ENCODE data around the gene INPP5A. TPM values are rescaled to one million over a fixed set of nuclear protein-coding genes. Genes with fewer than 3 reads are reported as not detected.

INPP5A gene
- total RNA-seq, 2 donors from 2014 or later, result 11.0 to 14.9 TPM

DNA sequence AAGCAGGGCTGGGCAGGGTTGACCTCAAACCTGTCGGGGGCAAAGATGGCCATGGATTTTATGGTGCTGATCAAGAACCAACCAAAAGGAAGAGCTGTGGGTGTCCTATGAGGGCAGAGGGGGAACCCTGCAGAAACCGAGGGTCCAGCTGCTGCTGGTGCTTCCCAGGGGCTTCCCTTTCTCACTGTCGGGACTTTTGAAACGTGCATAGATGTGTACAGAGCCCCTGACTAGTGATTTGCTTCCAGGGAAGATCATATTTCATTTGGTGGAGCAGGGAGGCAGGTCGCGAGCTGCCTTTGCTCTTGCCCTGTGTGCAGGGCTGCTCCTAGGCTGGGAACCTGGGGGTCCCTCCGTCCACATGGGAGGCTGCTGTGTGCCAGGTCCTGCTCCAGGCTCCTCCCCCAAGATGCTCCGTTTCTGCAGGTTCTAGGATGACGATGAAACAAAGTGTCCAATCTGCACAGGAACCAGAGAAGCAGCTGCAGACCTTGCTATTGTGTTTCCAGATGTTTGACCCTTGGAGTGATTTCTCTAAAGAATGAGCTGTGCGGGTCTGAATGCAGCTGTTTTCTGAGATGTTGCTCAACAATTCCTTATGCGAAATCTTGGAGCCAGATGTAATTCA is 9.4 kb upstream of the INPP5A start:
- no peak overlapping the region for H3K27ac Mint-ChIP-seq
- peaks cover 4 to 10% of the 10 kb centered on the region in 2 donors for H3K9me3 Mint-ChIP-seq
- H3K4me1 Mint-ChIP-seq (ENCODE audit: low read depth), result no peaks in the 10 kb centered on the region
- no peak for ATAC-seq (replicated peaks in 1 of 2)
- H3K36me3 Mint-ChIP-seq (ENCODE audit: insufficient read depth in 2 of 2), result peaks cover 2 to 8% of the 10 kb centered on the region in 2 donors
- no peak overlapping the region for H3K4me3 Mint-ChIP-seq
- DNase-seq, result no peak
- H3K27me3 Mint-ChIP-seq (ENCODE audit: low read depth), result peaks cover 41% of the 10 kb centered on the region

DNA sequence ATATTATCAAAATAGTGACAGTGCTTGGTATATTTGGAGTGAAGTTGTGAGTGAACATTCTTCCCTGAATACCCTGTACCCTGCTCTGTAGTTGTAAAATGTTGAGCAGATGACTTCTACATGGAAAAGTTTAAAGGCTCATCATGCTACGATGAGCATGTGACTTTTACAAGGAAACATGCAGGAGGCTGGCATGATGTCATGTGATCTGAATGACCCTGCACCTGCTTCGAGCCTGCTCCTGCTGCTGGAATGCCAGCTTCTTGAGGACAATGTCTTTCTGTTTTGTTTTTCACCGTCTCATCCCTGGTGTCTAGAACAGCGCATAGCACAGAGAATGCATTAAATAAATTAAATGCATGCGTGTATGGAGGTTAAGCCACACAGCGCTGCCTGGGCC is 5.4 kb upstream of the INPP5A start:
- H3K27ac Mint-ChIP-seq, result no peak overlapping the region
- peaks cover 2 to 8% of the 10 kb centered on the region in 2 donors for H3K36me3 Mint-ChIP-seq (ENCODE audit: insufficient read depth in 2 of 2)
- DNase-seq (no peak), ATAC-seq (replicated peaks in 1 of 2) (no peak)
- no peak overlapping the region for H3K4me3 Mint-ChIP-seq
- peaks cover 11% of the 10 kb centered on the region for H3K4me1 Mint-ChIP-seq (ENCODE audit: low read depth)
- peaks cover 30% of the 10 kb centered on the region for H3K27me3 Mint-ChIP-seq (ENCODE audit: low read depth)
- H3K9me3 Mint-ChIP-seq, result peaks cover 4 to 10% of the 10 kb centered on the region in 2 donors

DNA sequence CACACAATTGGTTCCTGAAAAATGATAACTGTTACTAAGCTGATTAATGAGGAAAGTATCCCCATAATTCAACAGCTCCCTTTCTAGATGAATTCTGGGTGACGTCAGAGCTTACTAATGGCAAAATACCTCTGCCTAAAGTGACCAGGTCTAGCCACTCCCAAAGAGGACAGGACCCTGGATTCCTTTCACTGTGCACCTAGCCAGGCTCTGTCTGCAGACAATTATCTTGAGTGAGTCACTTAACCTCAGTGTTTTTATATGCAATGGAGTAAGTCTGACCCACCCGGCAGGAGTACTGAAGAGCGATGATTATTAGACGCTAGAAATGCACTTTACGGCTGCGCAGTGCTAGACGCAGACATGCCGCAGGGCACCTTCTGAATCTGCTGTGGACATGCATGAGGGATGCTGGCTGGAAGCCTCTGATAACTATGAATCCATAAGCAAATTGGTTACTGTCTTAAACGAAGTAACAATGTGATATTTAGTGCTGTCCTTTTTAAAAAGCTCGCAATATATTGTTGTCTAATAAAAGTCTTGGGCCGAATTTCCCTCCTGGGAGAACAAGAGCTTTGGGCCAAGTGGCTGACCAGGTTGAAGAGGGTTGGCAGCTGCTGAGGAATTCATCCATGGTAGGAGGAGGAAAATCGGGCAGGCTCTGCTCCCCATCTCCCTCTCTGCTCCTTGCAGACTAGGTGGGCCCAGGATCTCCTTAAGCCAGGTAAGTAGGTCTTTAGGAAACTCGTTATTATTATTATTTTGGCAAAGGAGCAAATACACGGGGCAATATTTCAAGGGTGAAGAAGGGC is 4.6 kb upstream of the INPP5A start:
- Mint-ChIP-seq H3K4me3 (no peak overlapping the region), H3K36me3 (ENCODE audit: insufficient read depth in 2 of 2) (peaks cover 2 to 8% of the 10 kb centered on the region in 2 donors)

DNA sequence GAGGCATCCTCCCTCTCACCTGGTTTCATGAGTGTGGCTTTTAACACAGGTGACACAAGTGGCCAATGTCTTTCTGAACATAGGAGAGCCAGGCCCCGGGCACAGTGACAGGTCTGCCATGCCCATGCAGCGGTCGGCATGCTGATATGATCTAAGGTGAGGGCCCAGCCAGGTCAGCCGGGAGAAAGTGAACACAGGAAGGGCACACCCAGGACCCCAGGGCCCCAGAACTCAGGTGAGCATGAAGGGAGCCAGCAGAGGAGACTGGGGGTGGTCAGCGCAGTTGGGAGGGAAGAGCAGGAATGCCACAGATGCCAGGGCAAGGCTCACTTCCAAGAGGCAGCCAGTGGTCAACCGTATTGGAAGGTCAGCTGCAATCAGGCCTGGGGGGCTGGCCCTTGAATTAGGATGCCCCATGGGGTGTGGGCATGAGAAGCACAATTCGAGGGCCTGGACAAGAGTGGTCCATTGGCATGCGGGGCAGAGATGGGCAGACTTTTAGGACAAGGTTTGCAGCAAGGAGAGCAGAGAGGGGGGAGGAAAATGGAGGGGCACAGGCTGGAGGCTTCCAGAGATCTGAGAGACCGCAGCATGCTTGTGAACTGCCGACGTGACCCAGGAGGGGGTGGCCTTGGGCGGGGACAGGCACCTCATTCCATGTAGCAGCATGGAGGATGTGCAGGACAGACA is 3.9 kb upstream of the INPP5A start:
- peaks cover 14% of the 10 kb centered on the region for H3K27me3 Mint-ChIP-seq (ENCODE audit: low read depth)
- H3K4me3 Mint-ChIP-seq, result no peak overlapping the region
- DNase-seq, result no peak
- H3K27ac Mint-ChIP-seq, result no peak overlapping the region
- H3K4me1 Mint-ChIP-seq (ENCODE audit: low read depth), result peaks cover 17% of the 10 kb centered on the region
- H3K36me3 Mint-ChIP-seq (ENCODE audit: insufficient read depth in 2 of 2), result peaks cover 2 to 8% of the 10 kb centered on the region in 2 donors
- no peak for ATAC-seq (replicated peaks in 1 of 2)
- H3K9me3 Mint-ChIP-seq, result peaks cover 4 to 10% of the 10 kb centered on the region in 2 donors

More for the DNA sequence above, 4.6 kb upstream of the INPP5A start:
- DNase-seq (no peak), ATAC-seq (replicated peaks in 1 of 2) (no peak)
- peaks cover 11% of the 10 kb centered on the region for H3K4me1 Mint-ChIP-seq (ENCODE audit: low read depth)
- no peak overlapping the region for H3K27ac Mint-ChIP-seq
- H3K27me3 Mint-ChIP-seq (ENCODE audit: low read depth), result peaks cover 22% of the 10 kb centered on the region
- peaks cover 4 to 10% of the 10 kb centered on the region in 2 donors for H3K9me3 Mint-ChIP-seq

DNA sequence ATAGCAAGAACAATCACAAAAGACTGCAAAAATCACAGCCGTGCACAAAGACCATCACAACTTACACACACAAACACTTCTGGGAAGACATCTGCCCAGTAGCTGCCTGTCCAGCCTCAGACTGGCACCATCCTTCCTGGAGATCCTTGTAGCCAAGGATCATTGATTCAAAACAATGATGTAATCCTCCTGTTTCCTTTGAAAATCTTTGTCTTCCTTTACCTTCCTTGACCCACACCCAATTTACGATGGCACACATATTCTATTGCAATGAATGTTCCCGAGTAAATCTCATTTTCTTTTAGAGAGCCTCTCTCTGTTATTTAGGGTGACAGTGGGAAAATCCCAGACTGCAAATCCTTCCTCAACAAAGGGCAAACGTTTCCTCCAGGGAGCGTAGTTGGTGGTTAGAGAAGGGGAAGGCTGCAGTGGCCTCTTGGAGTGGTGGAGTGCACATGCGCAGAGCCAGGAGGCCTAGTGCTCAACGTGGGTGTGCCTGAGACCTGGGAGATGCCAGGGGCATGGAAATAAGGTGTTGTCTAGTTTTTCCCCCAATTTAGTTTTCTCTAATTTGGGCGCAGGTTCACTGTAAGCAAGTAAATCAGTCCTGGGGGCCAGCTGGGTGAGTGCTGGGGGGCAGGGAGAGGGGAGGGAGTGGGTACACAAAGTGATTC is 3.1 kb upstream of the INPP5A start:
- ATAC-seq (replicated peaks in 1 of 2), result no peak

DNA sequence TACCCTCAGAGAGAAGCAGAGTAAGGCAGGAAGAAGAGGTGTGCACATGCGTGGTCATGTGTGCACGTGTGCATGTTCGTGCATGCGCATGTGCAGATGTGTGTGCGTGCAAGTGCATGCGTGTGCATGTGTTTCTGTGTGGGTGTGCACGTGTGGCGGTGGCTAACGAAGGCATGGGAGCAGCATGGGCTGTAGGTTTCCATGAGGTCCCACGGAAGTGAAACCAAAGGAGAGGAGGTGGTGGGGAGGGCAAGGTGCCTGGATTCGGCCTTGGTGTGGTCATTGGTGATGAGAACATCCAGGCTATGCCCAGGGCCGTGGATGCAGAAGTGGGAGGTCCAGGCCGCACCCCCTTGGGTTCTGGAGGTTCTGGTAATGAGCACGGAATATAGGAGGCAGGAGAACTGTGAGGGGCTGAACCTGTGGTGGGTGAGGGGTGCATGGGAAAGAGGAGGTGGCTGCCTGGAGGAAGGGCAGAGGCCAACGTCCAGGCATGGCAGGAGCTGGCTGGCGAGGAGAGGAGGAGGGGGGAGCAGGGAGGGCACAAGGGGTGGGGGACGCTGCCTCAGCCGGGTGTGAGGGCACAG is 2.4 kb upstream of the INPP5A start:
- Mint-ChIP-seq H3K27ac (no peak overlapping the region), H3K9me3 (peaks cover 4 to 9% of the 10 kb centered on the region in 2 donors), H3K4me3 (peak overlapping the region in 1 of 2 donors; percentile 58), H3K27me3 (ENCODE audit: low read depth) (peaks cover 7% of the 10 kb centered on the region), H3K36me3 (ENCODE audit: insufficient read depth in 2 of 2) (peaks cover 2 to 7% of the 10 kb centered on the region in 2 donors), H3K4me1 (ENCODE audit: low read depth) (peaks cover 31% of the 10 kb centered on the region)
- no peak for ATAC-seq (replicated peaks in 1 of 2)
- DNase-seq, result no peak

More for the DNA sequence above, 3.1 kb upstream of the INPP5A start:
- peaks cover 11% of the 10 kb centered on the region for H3K27me3 Mint-ChIP-seq (ENCODE audit: low read depth)
- no peak overlapping the region for H3K4me3 Mint-ChIP-seq
- H3K4me1 Mint-ChIP-seq (ENCODE audit: low read depth), result peaks cover 25% of the 10 kb centered on the region
- H3K9me3 Mint-ChIP-seq, result peaks cover 4 to 10% of the 10 kb centered on the region in 2 donors
- no peak for DNase-seq
- no peak overlapping the region for H3K27ac Mint-ChIP-seq
- H3K36me3 Mint-ChIP-seq (ENCODE audit: insufficient read depth in 2 of 2), result peaks cover 2 to 7% of the 10 kb centered on the region in 2 donors

DNA sequence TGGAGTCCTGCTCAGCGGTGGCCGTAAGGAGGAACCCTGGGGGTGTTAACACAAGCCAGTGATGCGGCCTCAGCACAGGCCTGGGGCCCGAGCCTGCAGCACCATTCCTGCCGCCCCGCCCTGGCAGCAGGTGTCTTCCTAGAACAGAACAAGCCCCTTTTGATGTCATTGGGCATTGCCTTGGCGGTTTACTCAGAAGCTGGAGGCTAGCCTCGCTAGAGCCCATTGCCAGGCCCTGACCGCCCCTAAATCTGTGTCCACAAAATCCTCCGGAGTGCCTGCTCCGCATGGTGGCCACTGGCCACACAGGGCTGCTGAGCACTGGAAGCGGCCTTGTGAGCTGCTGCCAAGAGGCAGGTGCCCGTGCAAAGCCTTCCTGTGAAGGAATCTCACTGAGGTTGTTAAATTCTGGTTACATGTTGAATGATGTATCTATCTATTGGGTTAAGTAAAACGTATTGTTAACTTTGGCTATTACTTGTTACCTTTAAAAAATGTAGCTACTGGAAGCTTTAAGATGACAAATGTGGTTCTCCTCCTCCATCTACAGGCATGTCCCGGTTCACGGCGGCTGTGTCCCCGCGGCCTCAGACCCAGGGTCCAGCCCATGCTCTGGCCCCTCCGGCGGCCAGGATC is 1.2 kb upstream of the INPP5A start:
- Mint-ChIP-seq H3K27me3 (ENCODE audit: low read depth) (no peaks in the 10 kb centered on the region), H3K36me3 (ENCODE audit: insufficient read depth in 2 of 2) (peaks cover 0 to 7% of the 10 kb centered on the region in 2 donors), H3K4me1 (ENCODE audit: low read depth) (peaks cover 43% of the 10 kb centered on the region), H3K27ac (no peak overlapping the region), H3K4me3 (peak overlapping the region; percentile 52 to 77), H3K9me3 (peaks cover 4 to 5% of the 10 kb centered on the region in 2 donors)
- DNase-seq (no peak), ATAC-seq (replicated peaks in 1 of 2) (no peak)

DNA sequence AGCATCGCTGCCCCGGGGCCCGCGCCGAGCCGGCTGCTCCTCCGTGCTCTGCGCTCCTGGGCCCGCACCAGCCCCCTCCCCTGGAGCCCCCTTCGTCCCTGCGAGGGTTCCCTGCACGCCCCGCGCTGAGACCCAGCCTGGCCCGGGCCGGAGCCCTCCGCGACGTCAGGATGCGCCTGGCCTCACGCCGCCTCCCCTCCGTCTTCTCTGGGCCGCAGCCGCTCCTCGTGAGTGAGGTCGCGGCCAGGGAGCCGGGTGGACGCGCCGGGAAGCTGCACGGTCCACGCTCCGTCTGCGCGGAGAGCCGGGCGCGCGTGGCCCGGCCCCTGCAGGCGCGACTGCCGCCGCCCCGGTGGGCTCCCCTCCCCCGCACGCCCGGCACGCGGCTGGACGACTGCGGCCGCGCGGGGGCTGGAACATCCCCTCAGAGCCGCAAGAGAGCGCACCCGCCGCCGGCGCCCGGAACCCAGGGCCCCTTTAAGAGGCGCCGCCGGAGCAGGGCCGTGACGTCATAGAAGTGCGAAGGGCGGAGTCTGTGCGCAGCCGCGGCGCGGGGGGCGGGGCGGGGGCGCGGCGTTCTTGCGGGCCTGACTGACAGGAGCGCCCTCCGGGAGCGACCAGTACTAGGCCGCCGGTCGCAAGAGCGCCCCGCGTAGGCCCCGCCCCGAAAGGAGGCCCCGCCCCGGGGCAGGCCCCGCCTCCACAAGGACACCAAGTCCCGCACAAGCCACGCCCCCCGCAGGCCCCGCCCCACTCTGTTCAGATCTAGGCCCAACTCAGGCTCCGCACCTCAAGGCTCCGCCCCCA is 507 bp upstream of the INPP5A start:
- H3K9me3 Mint-ChIP-seq, result no peaks in the 10 kb centered on the region
- H3K4me3 Mint-ChIP-seq, result peak overlapping the region; percentile 52 to 77
- H3K4me1 Mint-ChIP-seq (ENCODE audit: low read depth), result peaks cover 51% of the 10 kb centered on the region
- DNase-seq, result peak; percentile 100
- peaks cover 0 to 2% of the 10 kb centered on the region in 2 donors for H3K36me3 Mint-ChIP-seq (ENCODE audit: insufficient read depth in 2 of 2)
- ATAC-seq (replicated peaks in 1 of 2), result peak; percentile 86
- no peaks in the 10 kb centered on the region for H3K27me3 Mint-ChIP-seq (ENCODE audit: low read depth)
- no peak overlapping the region for H3K27ac Mint-ChIP-seq

DNA sequence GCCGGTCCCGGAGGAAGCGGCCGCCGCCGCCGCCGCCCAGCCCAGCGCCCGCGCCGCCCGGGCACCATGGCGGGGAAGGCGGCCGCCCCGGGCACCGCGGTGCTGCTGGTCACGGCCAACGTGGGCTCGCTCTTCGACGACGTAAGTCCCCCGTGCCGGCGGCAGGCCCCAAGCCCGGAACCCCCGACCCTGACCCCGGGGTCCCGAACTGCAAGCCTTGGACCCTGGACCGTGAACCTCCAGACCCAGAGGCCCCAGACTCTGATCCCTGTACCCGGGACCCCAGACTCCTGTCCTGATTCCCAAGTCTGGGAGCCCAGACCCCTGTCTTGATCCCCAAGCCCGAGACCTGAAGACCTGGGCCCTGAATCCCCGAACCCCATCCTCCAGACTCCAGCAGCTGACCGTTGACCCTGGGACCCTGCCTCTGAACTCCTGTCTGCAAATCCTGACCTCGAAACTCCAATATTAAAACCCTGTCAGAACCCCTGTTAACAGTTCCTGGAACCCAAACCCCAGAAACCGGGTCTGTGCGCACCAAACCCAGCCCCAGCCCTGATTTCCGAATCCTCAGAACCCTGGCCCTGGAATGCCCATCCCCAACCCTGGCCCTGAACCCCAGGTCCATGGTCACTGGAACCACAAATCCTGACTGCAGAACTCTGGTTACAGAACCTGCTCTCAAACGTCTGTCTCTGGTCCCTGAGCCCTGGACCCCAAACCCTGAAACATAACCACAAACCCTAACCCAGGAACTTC is 623 bp downstream of the INPP5A start:
- H3K36me3 Mint-ChIP-seq (ENCODE audit: insufficient read depth in 2 of 2), result peaks cover 0 to 5% of the 10 kb centered on the region in 2 donors
- H3K4me1 Mint-ChIP-seq (ENCODE audit: low read depth), result peaks cover 60% of the 10 kb centered on the region
- H3K27ac Mint-ChIP-seq, result peak overlapping the region; percentile 73

DNA sequence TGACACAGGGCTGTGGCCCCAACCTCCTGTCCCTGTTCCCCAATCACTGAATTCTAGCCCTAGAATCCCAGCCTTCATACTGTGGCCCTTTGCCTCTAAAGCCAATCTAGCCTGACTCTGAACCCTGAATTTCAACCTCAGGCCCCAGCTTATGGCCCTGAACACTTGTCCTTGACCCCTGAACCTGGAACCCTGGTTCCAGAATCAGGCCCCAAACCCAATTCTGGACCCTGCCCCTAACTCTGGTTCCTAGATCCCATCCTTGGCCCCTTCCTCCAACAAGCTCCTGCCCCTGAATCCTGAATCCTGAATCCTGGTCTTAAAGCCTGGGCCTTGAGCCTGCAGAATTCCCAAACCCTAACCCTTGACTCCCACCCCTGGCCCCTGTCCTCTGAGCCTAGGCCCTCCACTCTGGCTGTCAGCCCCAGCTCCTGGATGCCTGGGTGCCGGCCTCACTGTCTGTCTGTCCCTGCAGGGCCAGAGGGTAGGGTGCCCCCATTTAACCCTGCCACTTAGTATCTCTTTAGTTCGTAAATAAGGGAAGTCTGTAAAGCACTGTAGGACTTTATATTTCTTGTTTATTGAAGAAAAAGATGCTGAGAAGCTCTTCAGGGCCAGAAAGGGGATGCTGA is 1.3 kb downstream of the INPP5A start:
- peak overlapping the region; percentile 73 for H3K27ac Mint-ChIP-seq
- no peak for DNase-seq
- peaks cover 66% of the 10 kb centered on the region for H3K4me1 Mint-ChIP-seq (ENCODE audit: low read depth)
- no peak for ATAC-seq (replicated peaks in 1 of 2)
- no peaks in the 10 kb centered on the region for H3K27me3 Mint-ChIP-seq (ENCODE audit: low read depth)
- H3K9me3 Mint-ChIP-seq, result no peaks in the 10 kb centered on the region
- peak overlapping the region; percentile 76 to 97 for H3K4me3 Mint-ChIP-seq
- peaks cover 0 to 6% of the 10 kb centered on the region in 2 donors for H3K36me3 Mint-ChIP-seq (ENCODE audit: insufficient read depth in 2 of 2)

More for the DNA sequence above, 623 bp downstream of the INPP5A start:
- Mint-ChIP-seq H3K9me3 (no peaks in the 10 kb centered on the region), H3K4me3 (peak overlapping the region; percentile 76 to 97), H3K27me3 (ENCODE audit: low read depth) (no peaks in the 10 kb centered on the region)
- ATAC-seq (replicated peaks in 1 of 2), result peak in 1 of 2 donors; percentile 1
- no peak for DNase-seq
